HCT116 (cell line): ENCODE measurements around the gene MAN1A1. TPM values are rescaled to one million over a fixed set of nuclear protein-coding genes. Genes with fewer than 3 reads are reported as not detected.

Experiments
- ATAC-seq: fragments of 200-7000 bp; cut with Tn5 transposase; 2 replicates; pipeline ENCODE4 v1.9.1; 2020; ENCODE audit warnings: mild to moderate bottlenecking, moderate library complexity
- BruUV-seq: library from RNA; stranded (reverse); fragments of 400-500 nt; replicated peaks from 2 replicates; lab custom pipeline; 2021; lab: Mats Ljungman, UMichigan
- CTCF ChIA-PET: fragments of 300-600 bp; sonication (Branson Sonifier 250); formaldehyde crosslinking; loops from one replicate; lab custom pipeline; 2021; ENCODE audit warnings: antibody characterized with exemption; lab: Charles Lee
- POLR2A ChIA-PET: fragments of 300-600, 350-600 bp; sonication (Branson Sonifier 250); formaldehyde crosslinking; loops from one replicate; lab custom pipeline; 2021; ENCODE audit warnings: antibody characterized with exemption; lab: Charles Lee
- RAD21 ChIA-PET, 2 experiments: fragments of 300-600 bp; sonication (Branson Sonifier 250); formaldehyde crosslinking; loops; one replicate each; lab custom pipeline; 2023; ENCODE audit warnings: low total read pairs in 2 of 2; ENCODE audit not compliant: uncharacterized antibody in 2 of 2, unreplicated experiment in 2 of 2, low non-redundant PET in 1 of 2; lab: Charles Lee
- DNase-seq: peaks from one replicate; pipeline ENCODE4 v3.0.0-alpha.2; 2010; ENCODE audit warnings: low read depth, low spot score
- H2AFZ ChIP-seq: fragments of 200-600 bp; shearing (Covaris generic), sonication (generic); 2 replicates; pipeline ENCODE4 v1.6.1; 2017; ENCODE audit warnings: low read depth, mixed run types, mixed read lengths, antibody characterized with exemption, low read length; ENCODE audit not compliant: poor library complexity, severe bottlenecking
- H3K27ac ChIP-seq: 2 replicates; pipeline ENCODE4 v1.5.1; 2012; ENCODE audit warnings: low read depth, low read length
- H3K27me3 ChIP-seq: fragments of 200-600 bp; sonication (generic); 2 replicates; pipeline ENCODE4 v1.6.1; 2016; ENCODE audit warnings: mixed run types, low read length, mixed read lengths; ENCODE audit not compliant: insufficient read depth
- H3K36me3 ChIP-seq, 2 experiments: fragments of 200-500 bp in 1 of 2; fragments of 200-600 bp in 1 of 2; sonication (Bioruptor generic) in 1 of 2; sonication (generic) in 1 of 2; 2 replicates each; pipeline versions ENCODE4 v1.5.1 to v1.6.1; 2014 to 2016; ENCODE audit warnings: low read length in 2 of 2, inconsistent platforms in 1 of 2, mixed read lengths in 1 of 2, mixed run types in 1 of 2; ENCODE audit not compliant: insufficient read depth in 2 of 2, control insufficient read depth in 1 of 2
- H3K4me1 ChIP-seq, 2 experiments: fragments of 200-600 bp in 1 of 2; sonication (generic) in 1 of 2; 2 replicates each; pipeline versions ENCODE4 v1.5.1 to v1.6.1; 2012 to 2017; ENCODE audit warnings: low read length in 2 of 2, inconsistent platforms in 1 of 2, mild to moderate bottlenecking in 1 of 2, mixed read lengths in 1 of 2, mixed run types in 1 of 2, moderate library complexity in 1 of 2; ENCODE audit not compliant: insufficient read depth in 2 of 2, control insufficient read depth in 1 of 2
- H3K4me2 ChIP-seq: fragments of 200-600 bp; sonication (generic); 2 replicates; pipeline ENCODE4 v1.6.1; 2017; ENCODE audit warnings: mixed run types, low read length, mixed read lengths
- H3K4me3 ChIP-seq, 2 experiments: fragments of 200-600 bp in 1 of 2; sonication (generic) in 1 of 2; replicated peaks in 1 of 2; 2 replicates each; pipeline ENCODE4 v1.5.1; 2011 to 2016; ENCODE audit warnings: low read length in 2 of 2, control low read depth in 1 of 2, low read depth in 1 of 2, mild to moderate bottlenecking in 1 of 2, mixed read lengths in 1 of 2, mixed run types in 1 of 2
- H3K79me2 ChIP-seq: fragments of 200-600 bp; sonication (generic); 2 replicates; pipeline ENCODE4 v1.6.1; 2017; ENCODE audit warnings: mild to moderate bottlenecking, mixed run types, low read length, moderate library complexity, mixed read lengths; ENCODE audit not compliant: insufficient read depth
- H3K9ac ChIP-seq: fragments of 200-600 bp; sonication (generic); 2 replicates; pipeline ENCODE4 v1.6.1; 2016; ENCODE audit warnings: low read length, mixed read lengths
- H3K9me2 ChIP-seq: fragments of 200-600 bp; sonication (generic), shearing (Covaris generic); 2 replicates; pipeline ENCODE4 v1.6.1; 2017; ENCODE audit warnings: mixed run types, mild to moderate bottlenecking, moderate library complexity; ENCODE audit not compliant: insufficient read depth
- H3K9me3 ChIP-seq, 2 experiments: fragments of 200-500 bp in 1 of 2; fragments of 200-600 bp in 1 of 2; sonication (Bioruptor generic) in 1 of 2; sonication (generic) in 1 of 2; 2 replicates each; pipeline ENCODE4 v1.6.1; 2014 to 2017; ENCODE audit warnings: low read length in 2 of 2, mixed read lengths in 2 of 2, inconsistent platforms in 1 of 2, low read depth in 1 of 2, mild to moderate bottlenecking in 1 of 2, mixed run types in 1 of 2, moderate library complexity in 1 of 2; ENCODE audit not compliant: control insufficient read depth in 1 of 2, insufficient read depth in 1 of 2
- H4K20me1 ChIP-seq: fragments of 200-600 bp; sonication (generic), shearing (Covaris generic); 2 replicates; pipeline ENCODE4 v1.6.1; 2017; ENCODE audit warnings: mixed run types, mild to moderate bottlenecking, moderate library complexity; ENCODE audit not compliant: insufficient read depth
- ATF3 ChIP-seq: IDR thresholded peaks from 2 replicates; pipeline ENCODE4 v1.6.1; 2012
- CEBPB ChIP-seq: IDR thresholded peaks from 2 replicates; pipeline ENCODE4 v1.6.1; 2012; ENCODE audit warnings: low read depth
- EGR1 ChIP-seq: IDR thresholded peaks from 2 replicates; pipeline ENCODE4 v1.6.1; 2012; ENCODE audit warnings: low read depth
- ELF1 ChIP-seq: IDR thresholded peaks from 2 replicates; pipeline ENCODE4 v1.6.1; 2012; ENCODE audit warnings: low read depth, borderline replicate concordance
- EZH2 ChIP-seq: fragments of 200-600 bp; sonication (generic); IDR thresholded peaks from 2 replicates; pipeline ENCODE4 v1.6.1; 2017; ENCODE audit warnings: antibody characterized with exemption, mixed run types
- FOSL1 ChIP-seq: IDR thresholded peaks from 2 replicates; pipeline ENCODE4 v1.6.1; 2012; ENCODE audit warnings: low read depth
- JUND ChIP-seq: IDR thresholded peaks from 2 replicates; pipeline ENCODE4 v1.6.1; 2012
- MAX ChIP-seq: IDR thresholded peaks from 2 replicates; pipeline ENCODE4 v1.6.1; 2012
- POLR2A ChIP-seq: IDR thresholded peaks from 2 replicates; pipeline ENCODE4 v1.7.0; 2011; ENCODE audit warnings: borderline replicate concordance; ENCODE audit not compliant: insufficient read depth, insufficient read length; ENCODE audit errors: extremely low read depth
- POLR2AphosphoS5 ChIP-seq: IDR thresholded peaks from 2 replicates; pipeline ENCODE4 v1.6.1; 2011; ENCODE audit warnings: mild to moderate bottlenecking, low read depth, low read length, moderate library complexity
- REST ChIP-seq: IDR thresholded peaks from 2 replicates; pipeline ENCODE4 v1.6.1; 2012; ENCODE audit warnings: low read depth
- SP1 ChIP-seq: IDR thresholded peaks from 2 replicates; pipeline ENCODE4 v1.6.1; 2012; ENCODE audit warnings: low read depth
- TCF7L2 ChIP-seq: IDR thresholded peaks from 2 replicates; pipeline ENCODE4 v1.7.0; 2011; ENCODE audit warnings: borderline replicate concordance, inconsistent platforms; ENCODE audit not compliant: insufficient read depth, insufficient read length; ENCODE audit errors: extremely low read depth
- YY1 ChIP-seq: IDR thresholded peaks from 2 replicates; pipeline ENCODE4 v1.6.1; 2011; ENCODE audit warnings: low read length, low read depth, moderate library complexity, mild to moderate bottlenecking; ENCODE audit not compliant: insufficient replicate concordance; ENCODE audit errors: extremely low read depth
- ZFX ChIP-seq: fragments of 450-650 bp; IDR thresholded peaks from 2 replicates; pipeline ENCODE4 v1.6.1; 2017
- ZNF274 ChIP-seq: fragments of 200-500 bp; sonication (Bioruptor generic); IDR thresholded peaks from 2 replicates; pipeline ENCODE4 v1.6.1; 2014; ENCODE audit warnings: mild to moderate bottlenecking, low read depth, low read length, inconsistent platforms
- intact Hi-C: fragments of 100-400 bp; cut with micrococcal nuclease; formaldehyde crosslinking; loops from 2 replicates; pipeline ENCODE4 v1.10.0; 2022
- total RNA-seq: library from RNA; stranded (reverse); gene quantifications from one replicate; pipeline ENCODE4 v1.2.1, GENCODE V29; 2021; ENCODE audit not compliant: unreplicated experiment
- TF ChIP-seq, protein P1 (sequence below), 3 experiments: fragments of 200-600 bp in 1 of 3; sonication (generic) in 1 of 3; IDR thresholded peaks in 2 of 3; conservative IDR thresholded peaks in 1 of 3; 2 replicates each; pipeline ENCODE4 v1.5.1; 2012 to 2017; ENCODE audit warnings: low read depth in 2 of 3, low read length in 2 of 3, antibody characterized with exemption in 1 of 3, borderline replicate concordance in 1 of 3, control low read depth in 1 of 3, mild to moderate bottlenecking in 1 of 3, mixed read lengths in 1 of 3, mixed run types in 1 of 3, moderate library complexity in 1 of 3; ENCODE audit not compliant: insufficient read depth in 1 of 3

Gene MAN1A1
- total RNA-seq, 1 experiment from 2014 or later, result 46.0 TPM

DNA sequence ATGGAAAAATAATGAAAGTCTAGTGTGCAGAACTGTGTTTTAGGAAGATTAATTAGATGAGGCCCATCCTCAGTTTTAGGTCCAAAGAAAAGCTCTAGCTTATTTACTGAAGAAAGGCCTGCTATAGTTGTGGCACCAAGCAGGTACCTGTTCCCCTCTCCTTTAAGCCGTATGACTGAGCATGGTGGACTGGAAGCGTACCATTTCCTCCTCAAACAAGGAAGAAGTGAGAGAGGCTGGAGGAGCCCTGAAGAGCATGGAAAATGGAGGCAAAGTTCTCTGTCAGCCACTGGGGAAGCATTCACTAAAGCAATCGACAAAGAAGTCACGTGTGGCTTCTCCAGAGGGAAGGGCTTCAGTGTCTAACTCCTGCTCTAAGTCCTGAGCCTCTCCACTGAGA lies 100.2 kb downstream of the MAN1A1 start (continued):
- no peak for TF ChIP-seq MAX
- no peak for TF ChIP-seq ATF3
- no peak for TF ChIP-seq POLR2A
- TF ChIP-seq, protein P1, sequence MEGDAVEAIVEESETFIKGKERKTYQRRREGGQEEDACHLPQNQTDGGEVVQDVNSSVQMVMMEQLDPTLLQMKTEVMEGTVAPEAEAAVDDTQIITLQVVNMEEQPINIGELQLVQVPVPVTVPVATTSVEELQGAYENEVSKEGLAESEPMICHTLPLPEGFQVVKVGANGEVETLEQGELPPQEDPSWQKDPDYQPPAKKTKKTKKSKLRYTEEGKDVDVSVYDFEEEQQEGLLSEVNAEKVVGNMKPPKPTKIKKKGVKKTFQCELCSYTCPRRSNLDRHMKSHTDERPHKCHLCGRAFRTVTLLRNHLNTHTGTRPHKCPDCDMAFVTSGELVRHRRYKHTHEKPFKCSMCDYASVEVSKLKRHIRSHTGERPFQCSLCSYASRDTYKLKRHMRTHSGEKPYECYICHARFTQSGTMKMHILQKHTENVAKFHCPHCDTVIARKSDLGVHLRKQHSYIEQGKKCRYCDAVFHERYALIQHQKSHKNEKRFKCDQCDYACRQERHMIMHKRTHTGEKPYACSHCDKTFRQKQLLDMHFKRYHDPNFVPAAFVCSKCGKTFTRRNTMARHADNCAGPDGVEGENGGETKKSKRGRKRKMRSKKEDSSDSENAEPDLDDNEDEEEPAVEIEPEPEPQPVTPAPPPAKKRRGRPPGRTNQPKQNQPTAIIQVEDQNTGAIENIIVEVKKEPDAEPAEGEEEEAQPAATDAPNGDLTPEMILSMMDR (IDR thresholded peaks at IDR 0.05 in 2 of 3, conservative IDR thresholded peaks at IDR 0.05 in 1 of 3; ENCODE audit: borderline replicate concordance in 1 of 3, insufficient read depth in 1 of 3, low read depth in 2 of 3, low read length in 2 of 3), result no peak
- no peak for TF ChIP-seq SP1

- no TSS peak for BruUV-seq
- intact Hi-C loops, result no loop called here
- TF ChIP-seq YY1 (no peak), FOSL1 (no peak), EGR1 (no peak), EZH2 (no peak), ATF3 (no peak), ELF1 (no peak), JUND (no peak), ZFX (no peak), POLR2AphosphoS5 (no peak), REST (no peak), ZNF274 (no peak), TCF7L2 (no peak), CEBPB (no peak)
- TF ChIP-seq, protein P1 (IDR thresholded peaks at IDR 0.05 in 2 of 3, conservative IDR thresholded peaks at IDR 0.05 in 1 of 3; ENCODE audit: borderline replicate concordance in 1 of 3, insufficient read depth in 1 of 3, low read depth in 2 of 3, low read length in 2 of 3), result no peak
These were observed 102.1 kb downstream of the MAN1A1 start for GRCh38 chr6:119247504-119247903.

More at GRCh38 chr6:119247504-119247903, 102.1 kb downstream of the MAN1A1 start:
- ATAC-seq (no peak), DNase-seq (no peak)
- ChIA-PET RAD21 (no interaction called here), POLR2A (no interaction called here), CTCF (no interaction called here)
- Histone ChIP-seq H3K27me3 (no peaks in the 10 kb centered on the region), H3K9ac (no peak overlapping the region), H3K36me3 (peaks cover 0 to 18% of the 10 kb centered on the region in 2 experiments; a peak in 1 of 4 replicates), H3K27ac (no peak overlapping the region), H3K79me2 (no peaks in the 10 kb centered on the region), H3K4me2 (no peak overlapping the region), H3K4me1 (peaks cover 0 to 5% of the 10 kb centered on the region in 2 experiments; a peak in 2 of 4 replicates), H3K9me3 (no peaks in the 10 kb centered on the region), H3K9me2 (no peaks in the 10 kb centered on the region), H4K20me1 (no peaks in the 10 kb centered on the region), H2AFZ (no peak overlapping the region), H3K4me3 (no peak overlapping the region)
